Endothelial cell of umbilical vein (primary cell): Measurements from ENCODE around the gene SUGP2. TPM values are rescaled to one million over a fixed set of nuclear protein-coding genes. Genes with fewer than 3 reads are reported as not detected.

Experiments
- BruUV-seq: library from RNA; stranded (reverse); fragments of 400-500 nt; replicated peaks from 2 replicates; lab custom pipeline; 2021; lab: Mats Ljungman, UMichigan
- CTCF ChIA-PET: fragments of 300-600, 350-600 bp; sonication (Branson Sonifier 250); formaldehyde crosslinking; loops from one replicate; lab custom pipeline; 2021; ENCODE audit warnings: antibody characterized with exemption, inconsistent platforms; lab: Charles Lee
- POLR2A ChIA-PET: fragments of 300-600, 350-600 bp; sonication (Branson Sonifier 250); formaldehyde crosslinking; loops from one replicate; lab custom pipeline; 2021; ENCODE audit warnings: antibody characterized with exemption, inconsistent platforms; lab: Charles Lee
- DNase-seq: peaks from one replicate; pipeline ENCODE4 v3.0.0-alpha.2; 2011; ENCODE audit warnings: low read depth, low spot score
- FAIRE-seq: peaks from 2 replicates; lab custom pipeline; 2011; peaks lifted over from hg19 to GRCh38; lab: Jason Lieb, UNC
- H2AFZ ChIP-seq: 2 replicates; pipeline ENCODE4 v1.6.0; 2012; ENCODE audit warnings: low read depth, low read length, control low read depth, inconsistent platforms
- H3K27ac ChIP-seq: 2 replicates; pipeline ENCODE4 v1.5.1; 2011; ENCODE audit warnings: low read depth, mild to moderate bottlenecking, control low read depth, low read length, moderate library complexity; ENCODE audit not compliant: insufficient read depth
- H3K27me3 ChIP-seq, 2 experiments: 2 replicates each; pipeline versions ENCODE4 v1.6.0 to v1.6.1; 2011; ENCODE audit warnings: low read length in 2 of 2, mixed read lengths in 1 of 2; ENCODE audit not compliant: control insufficient read depth in 2 of 2, insufficient read depth in 2 of 2
- H3K36me3 ChIP-seq, 2 experiments: 2 replicates in 1 of 2; 3 replicates in 1 of 2; pipeline ENCODE4 v1.5.1; 2011; ENCODE audit warnings: low read length in 2 of 2, mild to moderate bottlenecking in 1 of 2, moderate library complexity in 1 of 2; ENCODE audit not compliant: control insufficient read depth in 2 of 2, insufficient read depth in 2 of 2; ENCODE audit errors: extremely low read depth in 1 of 2
- H3K4me1 ChIP-seq: 3 replicates; pipeline ENCODE4 v1.5.1; 2011; ENCODE audit warnings: mild to moderate bottlenecking, low read length; ENCODE audit not compliant: control insufficient read depth, insufficient read depth; ENCODE audit errors: extremely low read depth
- H3K4me2 ChIP-seq: 2 replicates; pipeline ENCODE4 v1.6.1; 2011; ENCODE audit warnings: low read length, control low read depth, mixed read lengths; ENCODE audit not compliant: insufficient read depth
- H3K4me3 ChIP-seq, 3 experiments: fragments of 200-600 bp in 1 of 3; sonication (generic), shearing (Covaris generic) in 1 of 3; replicated peaks in 1 of 3; 2 replicates each; pipeline ENCODE4 v1.5.1; 2011 to 2016; ENCODE audit warnings: control low read depth in 3 of 3, low read length in 3 of 3, mild to moderate bottlenecking in 2 of 3, inconsistent platforms in 1 of 3, low read depth in 1 of 3, moderate library complexity in 1 of 3; ENCODE audit not compliant: insufficient read depth in 1 of 3
- H3K79me2 ChIP-seq: 2 replicates; pipeline ENCODE4 v1.6.0; 2012; ENCODE audit warnings: low read length, inconsistent platforms; ENCODE audit not compliant: control insufficient read depth, insufficient read depth
- H3K9ac ChIP-seq: replicated peaks from 2 replicates; pipeline ENCODE3; 2011; ENCODE audit warnings: low read length, control low read depth; ENCODE audit not compliant: insufficient read depth; ENCODE audit errors: extremely low read depth
- H3K9me1 ChIP-seq: replicated peaks from 3 replicates; pipeline ENCODE4 v1.6.0; 2011; ENCODE audit warnings: mild to moderate bottlenecking, low read length; ENCODE audit not compliant: control insufficient read depth, insufficient read depth; ENCODE audit errors: extremely low read depth
- H3K9me3 ChIP-seq: replicated peaks from 2 replicates; pipeline ENCODE4 v1.5.1; 2012; ENCODE audit warnings: low read length, inconsistent platforms; ENCODE audit not compliant: control insufficient read depth, insufficient read depth
- H4K20me1 ChIP-seq: replicated peaks from 2 replicates; pipeline ENCODE3; 2011; ENCODE audit warnings: mild to moderate bottlenecking, low read length; ENCODE audit not compliant: control insufficient read depth, insufficient read depth; ENCODE audit errors: extremely low read depth
- EZH2 ChIP-seq: IDR thresholded peaks from 2 replicates; pipeline ENCODE4 v1.6.1; 2012; ENCODE audit warnings: borderline replicate concordance, low read depth, mild to moderate bottlenecking, moderate library complexity, low read length, inconsistent platforms; ENCODE audit not compliant: severe bottlenecking
- FOS ChIP-seq: IDR thresholded peaks from 2 replicates; pipeline ENCODE4 v1.6.1; 2011; ENCODE audit warnings: mild to moderate bottlenecking, low read length, moderate library complexity, borderline replicate concordance; ENCODE audit not compliant: insufficient read depth
- GATA2 ChIP-seq: IDR thresholded peaks from 2 replicates; pipeline ENCODE4 v1.7.0; 2011; ENCODE audit warnings: low read depth, mild to moderate bottlenecking, moderate library complexity, mixed read lengths, low read length; ENCODE audit not compliant: insufficient read length, insufficient read depth
- JUN ChIP-seq: IDR thresholded peaks from 2 replicates; pipeline ENCODE4 v1.6.1; 2011; ENCODE audit warnings: borderline replicate concordance, low read depth; ENCODE audit not compliant: insufficient read length, insufficient read depth
- MYC ChIP-seq: IDR thresholded peaks from one replicate; pipeline ENCODE4 v1.6.1; 2011; ENCODE audit warnings: mild to moderate bottlenecking, low read depth, low read length
- POLR2AphosphoS5 ChIP-seq: IDR thresholded peaks from 2 replicates; pipeline ENCODE4 v1.6.1; 2012; ENCODE audit warnings: low read depth, mild to moderate bottlenecking, control low read depth, low read length, moderate library complexity; ENCODE audit not compliant: insufficient read depth
- dilution Hi-C: fragments of 300-500 bp; cut with MboI; formaldehyde crosslinking; loops from one replicate; pipeline ENCODE4 v1.15.0; 2019; ENCODE audit warnings: low sequenced_read_pairs; ENCODE audit not compliant: extremely low pct_ligation_motif_present
- intact Hi-C: fragments of 100-400 bp; cut with micrococcal nuclease; formaldehyde crosslinking; loops from one replicate; pipeline ENCODE4 v1.10.0; 2022
- polyA plus RNA-seq, 4 experiments: library from polyadenylated mRNA; depleted of rRNA in 3 of 4; stranded (reverse) in 3 of 4; unstranded in 1 of 4; fragments of >200 nt; gene quantifications; 2 replicates each; pipeline versions ENCODE4 v1.2.1 to v1.2.3, GENCODE V29; 2011 to 2012; ENCODE audit warnings: missing spikeins in 1 of 4
- total RNA-seq: library from RNA; stranded (reverse); gene quantifications from 2 replicates; pipeline ENCODE4 v1.2.3, GENCODE V29; 2021
- TF ChIP-seq, protein P1 (sequence below): IDR thresholded peaks from 2 replicates; pipeline ENCODE4 v1.6.1; 2011; ENCODE audit not compliant: insufficient read depth, insufficient read length
- TF ChIP-seq, protein P2 (sequence below), 2 donors: IDR thresholded peaks; 1 replicate in 1 of 2; 2 replicates in 1 of 2; pipeline ENCODE4 v1.5.1; 2011; ENCODE audit warnings: low read length in 2 of 2, mild to moderate bottlenecking in 2 of 2, moderate library complexity in 2 of 2, control low read depth in 1 of 2, inconsistent platforms in 1 of 2, low read depth in 1 of 2; ENCODE audit not compliant: insufficient read depth in 1 of 2; ENCODE audit errors: extremely low read depth in 1 of 2

Gene SUGP2
- total and polyA plus RNA-seq, 2 donors (not counting 3 experiments of a cell fraction or from before 2014, with no cell fraction given): 44.6 to 79.7 TPM

DNA sequence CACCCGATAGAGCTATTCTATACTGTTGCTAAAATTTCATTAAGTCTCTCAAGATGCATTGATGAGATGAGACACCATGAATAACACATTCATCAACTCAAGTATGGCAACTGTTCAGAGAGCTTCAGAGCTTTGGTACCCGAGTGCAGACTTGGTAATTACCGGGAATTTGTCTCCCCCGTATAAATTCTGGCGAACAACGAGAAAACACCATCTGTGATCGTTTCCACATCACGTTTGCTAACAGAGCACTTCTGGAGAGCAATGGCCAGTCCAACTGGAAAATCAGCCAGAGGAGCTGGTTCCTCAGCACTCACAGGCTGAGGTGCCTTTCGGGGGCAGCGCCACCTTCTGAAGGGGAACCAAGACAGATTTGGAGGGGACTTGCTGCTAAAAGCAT, 40.2 kb downstream of the SUGP2 start:
- no peak for TF ChIP-seq POLR2AphosphoS5
- TF ChIP-seq EZH2: no peak
- TF ChIP-seq GATA2: no peak
- TF ChIP-seq MYC: no peak
- TF ChIP-seq JUN: no peak
- TF ChIP-seq FOS: no peak
- TF ChIP-seq, protein P1, sequence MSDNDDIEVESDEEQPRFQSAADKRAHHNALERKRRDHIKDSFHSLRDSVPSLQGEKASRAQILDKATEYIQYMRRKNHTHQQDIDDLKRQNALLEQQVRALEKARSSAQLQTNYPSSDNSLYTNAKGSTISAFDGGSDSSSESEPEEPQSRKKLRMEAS: no peak
- TF ChIP-seq, protein P2, sequence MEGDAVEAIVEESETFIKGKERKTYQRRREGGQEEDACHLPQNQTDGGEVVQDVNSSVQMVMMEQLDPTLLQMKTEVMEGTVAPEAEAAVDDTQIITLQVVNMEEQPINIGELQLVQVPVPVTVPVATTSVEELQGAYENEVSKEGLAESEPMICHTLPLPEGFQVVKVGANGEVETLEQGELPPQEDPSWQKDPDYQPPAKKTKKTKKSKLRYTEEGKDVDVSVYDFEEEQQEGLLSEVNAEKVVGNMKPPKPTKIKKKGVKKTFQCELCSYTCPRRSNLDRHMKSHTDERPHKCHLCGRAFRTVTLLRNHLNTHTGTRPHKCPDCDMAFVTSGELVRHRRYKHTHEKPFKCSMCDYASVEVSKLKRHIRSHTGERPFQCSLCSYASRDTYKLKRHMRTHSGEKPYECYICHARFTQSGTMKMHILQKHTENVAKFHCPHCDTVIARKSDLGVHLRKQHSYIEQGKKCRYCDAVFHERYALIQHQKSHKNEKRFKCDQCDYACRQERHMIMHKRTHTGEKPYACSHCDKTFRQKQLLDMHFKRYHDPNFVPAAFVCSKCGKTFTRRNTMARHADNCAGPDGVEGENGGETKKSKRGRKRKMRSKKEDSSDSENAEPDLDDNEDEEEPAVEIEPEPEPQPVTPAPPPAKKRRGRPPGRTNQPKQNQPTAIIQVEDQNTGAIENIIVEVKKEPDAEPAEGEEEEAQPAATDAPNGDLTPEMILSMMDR (IDR thresholded peaks at IDR 0.05; ENCODE audit: extremely low read depth in 1 of 2, insufficient read depth in 1 of 2, low read depth in 1 of 2, low read length in 2 of 2): no peak
- ChIA-PET POLR2A (no interaction called here), CTCF (no interaction called here)
- Histone ChIP-seq H3K9me3 (no peaks in the 10 kb centered on the region), H3K4me2 (no peak overlapping the region), H3K9ac (no peak overlapping the region), H3K4me3 (no peak overlapping the region), H3K79me2 (no peaks in the 10 kb centered on the region), H3K27me3 (no peaks in the 10 kb centered on the region), H2AFZ (no peak overlapping the region), H3K9me1 (no peaks in the 10 kb centered on the region), H4K20me1 (no peaks in the 10 kb centered on the region), H3K27ac (no peak overlapping the region), H3K4me1 (no peaks in the 10 kb centered on the region), H3K36me3 (peaks cover 15 to 17% of the 10 kb centered on the region in 2 experiments)
- dilution Hi-C loops: no loop called here
- intact Hi-C loops: no loop called here
- DNase-seq (no peak), FAIRE-seq (no peak)
- BruUV-seq: no TSS peak
